Mesodermal cell (in vitro differentiated cells): ENCODE results near the gene RASA3.

ENCODE experiments used
- H3K27ac ChIP-seq: 2 replicates; pipeline ENCODE4 v1.7.0; 2013; ENCODE audit warnings: mild to moderate bottlenecking, low read depth, low read length, moderate library complexity; ENCODE audit not compliant: severe bottlenecking
- H3K36me3 ChIP-seq: 2 replicates; pipeline ENCODE4 v1.7.1; 2013; ENCODE audit warnings: mild to moderate bottlenecking, low read length, moderate library complexity; ENCODE audit not compliant: control insufficient read depth, insufficient read depth
- H3K4me1 ChIP-seq: one replicate; pipeline ENCODE4 v1.7.1; 2013; ENCODE audit warnings: mild to moderate bottlenecking, low read length; ENCODE audit not compliant: insufficient read depth, control insufficient read depth, poor library complexity, severe bottlenecking
- H3K4me3 ChIP-seq: 2 replicates; pipeline ENCODE4 v1.7.0; 2013; ENCODE audit warnings: low read length, control low read depth, mild to moderate bottlenecking; ENCODE audit not compliant: insufficient read depth, poor library complexity, severe bottlenecking; ENCODE audit errors: extremely low read depth
- H3K9me3 ChIP-seq: 2 replicates; pipeline ENCODE4 v1.7.1; 2013; ENCODE audit warnings: mild to moderate bottlenecking, low read length, moderate library complexity; ENCODE audit not compliant: control insufficient read depth
- WGBS, 2 experiments: methylation state at CpG; one replicate each; pipeline ENCODE4 v1.1.5; 2013; ENCODE audit warnings: missing lambda C conversion rate in 2 of 2; ENCODE audit not compliant: insufficient coverage in 2 of 2; 5-methylcytosine and 5-hydroxymethylcytosine counted together

The RASA3 gene

DNA sequence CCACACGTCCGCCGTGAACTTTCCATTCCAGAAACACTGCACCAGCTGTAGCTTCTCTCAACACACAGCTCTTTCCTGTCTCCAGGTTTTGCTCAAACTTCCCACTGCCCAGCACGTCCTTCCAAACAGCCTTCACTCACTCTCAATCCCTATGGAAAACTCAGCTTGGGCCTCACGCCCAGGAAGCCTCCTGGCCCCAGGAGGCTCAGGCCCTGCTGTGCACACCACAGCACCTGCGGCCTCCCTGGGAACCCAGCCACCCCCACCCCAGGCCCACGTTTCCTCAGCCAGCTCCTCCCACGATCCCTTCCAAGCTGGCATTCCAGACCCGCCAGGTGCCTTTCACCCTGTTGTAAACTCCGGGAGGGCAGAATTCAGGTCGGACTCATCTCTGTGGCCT is 193.7 kb downstream of the RASA3 start:
- H3K9me3 ChIP-seq: no peaks in the 10 kb centered on the region
- H3K4me3 ChIP-seq: no peak overlapping the region
- no peaks in the 10 kb centered on the region for H3K4me1 ChIP-seq
- H3K36me3 ChIP-seq: no peaks in the 10 kb centered on the region
- H3K27ac ChIP-seq: no peak overlapping the region
- 80 to 87% methylated on average over 7 to 11 of the region's 11 CpGs for WGBS, 2 experiments

DNA sequence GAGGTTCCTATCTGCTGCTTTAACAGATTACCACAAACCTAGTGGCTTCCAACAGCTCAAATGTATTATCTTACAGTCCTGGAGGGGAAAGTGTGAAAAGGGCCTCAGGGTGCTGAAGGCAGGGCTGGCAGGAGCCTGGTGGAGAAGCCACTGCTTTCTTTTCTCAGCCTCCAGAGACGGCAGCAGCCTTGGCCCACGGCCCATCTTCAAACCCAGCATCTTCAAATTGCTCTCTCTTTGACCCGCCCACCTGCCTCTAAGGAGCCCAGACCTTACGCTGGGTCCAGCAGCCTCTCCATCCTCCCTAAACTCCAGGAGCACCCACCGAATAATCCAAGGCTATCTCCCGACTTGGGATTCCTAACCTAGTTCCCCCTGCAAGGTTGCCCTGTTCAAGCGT is 194.2 kb downstream of the RASA3 start:
- WGBS, 2 experiments: 87 to 93% methylated on average over 7 of the region's 7 CpGs
- no peaks in the 10 kb centered on the region for H3K9me3 ChIP-seq
- H3K4me3 ChIP-seq: no peak overlapping the region
- H3K27ac ChIP-seq: no peak overlapping the region
- no peaks in the 10 kb centered on the region for H3K36me3 ChIP-seq
- H3K4me1 ChIP-seq: no peaks in the 10 kb centered on the region

DNA sequence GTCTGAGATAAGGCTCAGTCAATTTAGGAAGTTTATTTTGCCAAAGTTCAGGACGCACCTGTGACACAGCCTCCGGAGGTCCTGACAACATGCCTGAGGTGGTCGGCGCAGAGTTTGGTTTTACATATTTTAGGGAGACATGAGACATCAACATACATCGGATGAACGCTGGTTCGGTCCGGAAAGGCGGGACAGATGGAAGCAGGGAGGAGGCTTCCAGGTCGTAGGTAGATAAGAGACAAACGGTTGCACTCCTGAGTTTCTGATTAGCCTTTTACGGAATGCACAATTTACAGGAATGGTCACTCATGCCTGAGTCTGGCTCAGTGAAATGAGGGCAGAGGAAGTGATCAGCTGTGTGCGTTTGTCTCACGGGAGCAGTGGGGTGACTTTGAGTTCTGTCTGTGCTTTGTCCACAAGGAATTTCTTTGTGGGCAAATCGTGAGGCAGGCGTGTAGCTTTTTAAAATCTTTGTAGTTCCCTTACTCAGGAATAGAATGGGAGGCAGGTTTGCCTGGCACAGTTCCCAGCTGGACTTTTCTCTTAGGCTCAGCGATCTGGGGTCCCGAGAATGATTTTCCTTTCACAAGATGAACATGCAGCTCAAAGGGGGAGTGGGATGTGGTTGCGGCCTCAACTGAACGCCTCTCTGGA is 194.8 kb downstream of the RASA3 start:
- Histone ChIP-seq H3K36me3 (no peaks in the 10 kb centered on the region), H3K9me3 (no peaks in the 10 kb centered on the region), H3K27ac (no peak overlapping the region), H3K4me1 (no peaks in the 10 kb centered on the region), H3K4me3 (no peak overlapping the region)
- WGBS, 2 experiments: 91 to 98% methylated on average over 18 of the region's 20 CpGs

DNA sequence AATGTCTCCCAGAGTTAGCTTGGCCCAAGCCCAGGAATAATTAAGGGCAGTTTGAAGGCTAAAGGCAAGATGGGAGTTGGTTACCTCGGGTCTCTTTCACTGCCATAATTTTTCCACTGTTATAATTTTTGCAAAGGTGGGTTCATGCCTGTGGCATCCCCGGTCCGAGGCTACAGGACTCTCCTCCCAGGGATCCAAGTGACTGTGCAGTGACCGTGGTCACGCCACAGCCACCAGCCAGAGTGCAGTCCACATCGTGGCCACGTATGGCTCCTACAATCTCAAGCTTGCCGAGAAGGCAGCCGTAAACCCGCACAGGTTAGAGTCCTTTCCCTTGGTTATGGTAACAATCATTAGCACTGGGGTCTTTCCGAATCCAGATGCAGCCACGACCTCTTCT is 195.3 kb downstream of the RASA3 start:
- Histone ChIP-seq H3K27ac (no peak overlapping the region), H3K4me3 (no peak overlapping the region), H3K9me3 (no peaks in the 10 kb centered on the region), H3K4me1 (no peaks in the 10 kb centered on the region), H3K36me3 (no peaks in the 10 kb centered on the region)
- WGBS, 2 experiments: 94 to 97% methylated on average over 12 of the region's 12 CpGs

DNA sequence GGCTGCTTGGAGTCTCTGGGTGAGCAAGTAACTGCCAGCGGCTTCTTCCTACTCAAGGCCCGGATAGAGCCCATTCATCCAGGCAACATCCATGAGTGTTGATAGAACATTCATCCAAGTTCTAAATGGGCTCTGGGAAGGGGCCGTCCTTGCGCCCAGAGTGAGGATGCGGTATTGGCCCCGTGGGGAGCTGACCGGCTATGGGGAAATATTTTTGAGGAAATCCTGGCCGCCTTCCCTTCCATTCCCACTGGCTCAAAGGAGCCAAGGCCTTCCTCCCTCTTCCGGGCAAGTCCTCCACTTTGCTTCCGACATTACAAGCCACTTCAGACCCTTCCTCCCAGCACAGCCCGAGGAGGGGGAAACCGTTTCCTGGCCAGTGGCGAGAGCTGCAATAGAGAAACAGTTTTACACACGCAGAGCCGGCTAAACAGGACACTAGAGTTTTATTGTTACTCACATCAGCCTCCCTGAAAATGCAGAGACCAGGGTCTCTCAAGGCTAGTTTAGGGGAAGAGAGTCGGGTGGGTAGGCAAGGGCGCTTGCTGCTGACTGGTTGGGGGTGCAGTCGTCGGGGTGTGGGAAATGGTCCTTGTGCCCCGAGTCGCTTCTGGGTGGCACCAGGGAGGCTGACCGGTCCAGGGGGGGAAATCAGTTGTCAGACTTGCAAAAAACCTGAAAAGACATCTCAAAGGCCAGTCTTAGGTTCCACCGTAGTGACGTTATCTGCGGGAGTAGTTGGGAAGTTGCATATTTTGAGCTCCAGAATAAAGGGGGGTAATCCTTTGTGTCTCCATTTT is 196.1 kb downstream of the RASA3 start:
- peak overlapping the region; percentile 88 for H3K27ac ChIP-seq
- no peak overlapping the region for H3K4me3 ChIP-seq
- no peaks in the 10 kb centered on the region for H3K4me1 ChIP-seq
- no peaks in the 10 kb centered on the region for H3K9me3 ChIP-seq
- no peaks in the 10 kb centered on the region for H3K36me3 ChIP-seq
- WGBS, 2 experiments: 94 to 97% methylated on average over 19 to 21 of the region's 25 CpGs

DNA sequence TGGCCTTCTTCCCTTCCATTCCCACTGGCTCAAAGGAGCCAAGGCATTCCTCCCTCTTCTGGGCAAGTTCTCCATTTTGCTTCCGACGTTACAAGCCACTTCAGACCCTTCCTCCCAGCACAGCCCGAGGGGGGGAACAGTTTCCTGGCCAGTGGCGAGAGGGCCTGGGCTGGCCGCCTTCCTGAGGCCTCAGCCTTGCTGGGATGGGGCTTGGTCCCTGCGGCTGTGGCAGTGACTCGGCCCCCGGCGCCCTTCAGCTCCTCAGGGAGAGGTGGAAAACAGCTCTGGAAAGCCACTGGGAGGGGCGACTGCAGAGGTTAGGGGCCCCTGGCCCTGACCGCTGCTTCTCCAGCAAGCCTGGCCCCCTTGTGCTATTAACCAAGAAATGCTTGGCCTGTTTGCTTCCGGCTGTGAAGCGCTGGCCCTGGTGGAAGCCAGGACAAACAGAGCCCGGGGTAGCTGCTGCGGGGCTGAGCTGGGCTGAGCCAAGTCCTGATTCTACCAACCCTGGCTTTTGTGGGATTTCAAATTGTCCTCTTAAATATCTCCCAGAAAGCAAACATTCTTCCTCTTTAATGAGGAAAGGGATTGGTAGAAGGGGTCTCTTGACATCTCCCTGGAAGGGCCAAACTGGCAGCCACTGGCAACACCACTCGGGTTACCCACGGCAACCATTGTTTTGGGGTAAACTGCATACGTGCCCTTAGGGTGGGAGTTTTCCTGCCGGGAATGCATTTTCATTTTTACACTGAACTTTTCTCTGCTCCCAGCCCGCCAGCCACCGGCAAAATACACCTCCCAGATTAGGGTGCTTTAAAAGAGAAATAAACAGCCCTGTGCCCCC is 197.2 kb downstream of the RASA3 start:
- H3K4me1 ChIP-seq: no peaks in the 10 kb centered on the region
- no peaks in the 10 kb centered on the region for H3K9me3 ChIP-seq
- no peaks in the 10 kb centered on the region for H3K36me3 ChIP-seq
- no peak overlapping the region for H3K4me3 ChIP-seq
- peak overlapping the region; percentile 88 for H3K27ac ChIP-seq
- WGBS, 2 experiments: 65 to 75% methylated on average over 11 to 17 of the region's 21 CpGs

DNA sequence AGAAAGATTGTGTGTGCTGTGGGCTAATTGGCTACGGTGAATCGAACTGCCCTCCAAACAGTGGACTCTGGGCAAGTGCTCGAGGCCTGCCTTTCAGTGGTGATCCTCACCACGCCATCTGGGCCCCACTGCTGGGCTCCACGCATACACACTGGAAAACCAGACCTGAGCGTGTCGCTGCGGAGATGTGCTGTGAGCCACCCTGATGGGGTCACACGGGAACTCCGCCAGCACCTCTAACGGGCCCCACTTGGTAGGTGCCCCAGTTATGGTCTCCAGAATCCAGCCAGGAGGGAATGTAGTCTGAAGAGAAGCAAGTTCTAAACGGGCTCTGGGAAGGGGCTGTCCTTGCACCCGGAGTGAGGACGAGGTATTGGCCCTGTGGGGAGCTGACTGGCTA is 197.8 kb downstream of the RASA3 start:
- Histone ChIP-seq H3K36me3 (no peaks in the 10 kb centered on the region), H3K9me3 (no peaks in the 10 kb centered on the region), H3K4me3 (no peak overlapping the region), H3K27ac (peak overlapping the region; percentile 88), H3K4me1 (no peaks in the 10 kb centered on the region)
- 96% methylated on average over 13 to 14 of the region's 14 CpGs for WGBS, 2 experiments

DNA sequence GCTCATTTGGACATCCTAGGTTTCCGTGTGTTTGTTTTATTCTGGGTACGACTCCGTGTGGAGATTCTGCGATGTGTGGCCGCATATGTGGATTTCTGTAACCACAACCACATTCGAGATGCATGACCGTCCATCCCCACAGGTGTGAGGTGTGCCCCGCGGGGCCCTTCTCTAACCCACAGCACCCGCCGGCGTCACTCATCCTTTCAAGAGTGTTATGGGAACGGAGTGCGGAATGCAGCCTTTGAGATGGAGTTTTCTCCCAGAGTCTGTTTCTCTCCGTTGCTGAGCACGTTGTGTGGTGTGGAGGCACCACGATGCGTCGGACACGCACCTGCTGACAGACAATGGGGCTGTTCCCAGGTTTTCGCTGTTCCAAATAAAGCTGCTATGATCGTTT is 198.5 kb downstream of the RASA3 start:
- Histone ChIP-seq H3K4me3 (no peak overlapping the region), H3K36me3 (no peaks in the 10 kb centered on the region), H3K9me3 (no peaks in the 10 kb centered on the region), H3K27ac (no peak overlapping the region), H3K4me1 (peaks cover 2% of the 10 kb centered on the region)
- 96% methylated on average over 20 to 22 of the region's 22 CpGs for WGBS, 2 experiments

DNA sequence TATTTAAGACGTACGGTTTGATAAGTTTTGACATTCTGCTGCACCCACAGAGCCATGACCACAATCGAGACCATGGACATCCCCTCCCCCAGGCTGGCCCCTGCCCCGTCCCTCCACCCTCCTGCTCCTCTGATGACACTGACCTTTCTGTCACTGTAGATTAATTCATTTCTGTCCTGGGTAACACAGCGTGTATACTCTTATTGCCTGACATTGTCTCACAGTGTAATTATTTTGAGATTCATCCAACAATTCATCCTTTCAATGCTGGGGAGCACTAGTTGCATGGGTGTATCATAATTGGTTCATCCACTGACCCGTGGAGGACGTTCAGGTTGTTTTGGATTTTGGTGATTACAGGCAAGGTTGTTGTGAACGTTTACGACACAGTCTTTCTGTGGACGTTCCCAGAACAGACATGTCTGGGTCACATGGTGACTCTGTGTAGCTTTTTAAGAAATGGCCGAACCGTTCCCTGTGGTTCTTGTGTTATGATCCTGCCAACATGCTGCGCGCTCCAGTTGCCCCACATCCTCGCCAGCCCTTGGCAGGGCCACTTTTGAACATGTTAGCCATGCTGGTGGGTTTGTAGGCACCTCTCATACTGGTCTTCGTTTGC is 200.5 kb downstream of the RASA3 start:
- no peak overlapping the region for H3K4me3 ChIP-seq
- H3K36me3 ChIP-seq: no peaks in the 10 kb centered on the region
- no peak overlapping the region for H3K27ac ChIP-seq
- H3K9me3 ChIP-seq: no peaks in the 10 kb centered on the region
- 91 to 97% methylated on average over 10 to 15 of the region's 16 CpGs for WGBS, 2 experiments
- H3K4me1 ChIP-seq: peaks cover 2% of the 10 kb centered on the region
